ENCODE data around the gene ZNF445. TPM values are rescaled to one million over a fixed set of nuclear protein-coding genes. Genes with fewer than 3 reads are reported as not detected.

ZNF445 gene
- total RNA-seq, 1 donor from 2014 or later, result 54.1 TPM

- no peak for TF ChIP-seq CTCF (IDR thresholded peaks at IDR 0.05; ENCODE audit: unreplicated experiment)
- H3K4me3 Mint-ChIP-seq, result no peak overlapping the region
- no peak for DNase-seq (ENCODE audit: low spot score in 2 of 2, unreplicated experiment in 2 of 2)
- H3K9me3 Mint-ChIP-seq, result no peaks in the 10 kb centered on the region
- no peak overlapping the region for H3K27ac Mint-ChIP-seq
- H3K36me3 Mint-ChIP-seq, result no peaks in the 10 kb centered on the region
- H3K4me1 Mint-ChIP-seq, result peaks cover 10% of the 10 kb centered on the region
- H3K27me3 Mint-ChIP-seq (ENCODE audit: low read depth), result no peaks in the 10 kb centered on the region
These were observed 38.8 kb upstream of the ZNF445 start for GRCh38 chr3:44516230-44516629.

- no peaks in the 10 kb centered on the region for H3K36me3 Mint-ChIP-seq
- H3K27ac Mint-ChIP-seq, result no peak overlapping the region
- no peak for DNase-seq (ENCODE audit: low spot score in 2 of 2, unreplicated experiment in 2 of 2)
- H3K4me3 Mint-ChIP-seq, result no peak overlapping the region
- peaks cover 25% of the 10 kb centered on the region for H3K4me1 Mint-ChIP-seq
- H3K27me3 Mint-ChIP-seq (ENCODE audit: low read depth), result no peaks in the 10 kb centered on the region
- no peak for TF ChIP-seq CTCF (IDR thresholded peaks at IDR 0.05; ENCODE audit: unreplicated experiment)
- no peaks in the 10 kb centered on the region for H3K9me3 Mint-ChIP-seq
These were observed 36.0 kb upstream of the ZNF445 start for GRCh38 chr3:44513513-44513912.

GRCh38 chr3:44511238-44511566 is 33.7 kb upstream of the ZNF445 start:
- Mint-ChIP-seq H3K36me3 (peaks cover 8% of the 10 kb centered on the region), H3K4me1 (peaks cover 25% of the 10 kb centered on the region), H3K9me3 (peaks cover 6% of the 10 kb centered on the region), H3K27me3 (ENCODE audit: low read depth) (no peaks in the 10 kb centered on the region), H3K4me3 (peak overlapping the region; percentile 90), H3K27ac (peak overlapping the region; percentile 98)
- no peak for DNase-seq (ENCODE audit: low spot score in 2 of 2, unreplicated experiment in 2 of 2)
- TF ChIP-seq CTCF (IDR thresholded peaks at IDR 0.05; ENCODE audit: unreplicated experiment), result no peak

GRCh38 chr3:44510000-44510368 is 32.5 kb upstream of the ZNF445 start:
- Mint-ChIP-seq H3K4me1 (peaks cover 25% of the 10 kb centered on the region), H3K9me3 (peaks cover 17% of the 10 kb centered on the region), H3K27ac (peak overlapping the region; percentile 98), H3K27me3 (ENCODE audit: low read depth) (no peaks in the 10 kb centered on the region), H3K36me3 (peaks cover 20% of the 10 kb centered on the region), H3K4me3 (peak overlapping the region; percentile 90)
- TF ChIP-seq CTCF (IDR thresholded peaks at IDR 0.05; ENCODE audit: unreplicated experiment), result no peak
- DNase-seq (ENCODE audit: low spot score in 2 of 2, unreplicated experiment in 2 of 2), result no peak

- Mint-ChIP-seq H3K27ac (peak overlapping the region; percentile 98), H3K36me3 (peaks cover 20% of the 10 kb centered on the region), H3K4me3 (peak overlapping the region; percentile 90), H3K4me1 (peaks cover 25% of the 10 kb centered on the region), H3K27me3 (ENCODE audit: low read depth) (no peaks in the 10 kb centered on the region), H3K9me3 (peaks cover 18% of the 10 kb centered on the region)
- TF ChIP-seq CTCF (IDR thresholded peaks at IDR 0.05; ENCODE audit: unreplicated experiment), result no peak
- no peak for DNase-seq (ENCODE audit: low spot score in 2 of 2, unreplicated experiment in 2 of 2)
These were observed 32.0 kb upstream of the ZNF445 start for GRCh38 chr3:44509393-44509921.

- Mint-ChIP-seq H3K27ac (no peak overlapping the region), H3K9me3 (peaks cover 31% of the 10 kb centered on the region), H3K36me3 (peaks cover 36% of the 10 kb centered on the region), H3K4me3 (no peak overlapping the region), H3K27me3 (ENCODE audit: low read depth) (no peaks in the 10 kb centered on the region), H3K4me1 (peaks cover 22% of the 10 kb centered on the region)
- no peak for TF ChIP-seq CTCF (IDR thresholded peaks at IDR 0.05; ENCODE audit: unreplicated experiment)
- no peak for DNase-seq (ENCODE audit: low spot score in 2 of 2, unreplicated experiment in 2 of 2)
These were observed 29.5 kb upstream of the ZNF445 start for GRCh38 chr3:44506961-44507360.
